Coronary artery (tissue), 2 donors: ENCODE results near the gene CRYBG3.
A peak's percentile ranks its signal among the peaks of the same experiment; 100 is the strongest.

Source experiments
- DNase-seq: peaks from one replicate; pipeline ENCODE4 v3.0.0-alpha.2; 2017; ENCODE audit warnings: low spot score
- H3K27ac ChIP-seq, 2 donors: fragments of 200-600 bp; sonication (generic); one replicate each; pipeline ENCODE4 v1.5.1; 2016 to 2019
- H3K4me3 ChIP-seq: fragments of 200-600 bp; sonication (generic); 2 replicates; pipeline ENCODE4 v1.5.1; 2016; ENCODE audit warnings: mild to moderate bottlenecking, moderate library complexity
- CTCF ChIP-seq: fragments of 200-600 bp; sonication (generic); IDR thresholded peaks from one replicate; pipeline ENCODE4 v1.5.1; 2019; ENCODE audit warnings: antibody characterized with exemption

CRYBG3 gene

GRCh38 chr3:97971679-97972567 lies 150.1 kb downstream of the CRYBG3 start, which contains the start of gene RIOX2:
Gene RIOX2 (minus strand): TSS chr3:97972431. CDS start chr3:97967593, 4,838 bp downstream.
- no peak for TF ChIP-seq CTCF
- DNase-seq: peak; percentile 82
- Histone ChIP-seq H3K27ac (peak within 1 kb of the TSS; percentile 79 to 89), H3K4me3 (peak within 1 kb of the TSS; percentile 89)

GRCh38 chr3:97972976-97973375 lies 151.2 kb downstream of the CRYBG3 start:
- no peak for TF ChIP-seq CTCF
- H3K27ac ChIP-seq: no peak overlapping the region
- H3K4me3 ChIP-seq: peak overlapping the region; percentile 89
- DNase-seq: no peak

GRCh38 chr3:97974996-97975395 lies 153.2 kb downstream of the CRYBG3 start:
- DNase-seq: no peak
- no peak for TF ChIP-seq CTCF
- H3K4me3 ChIP-seq: no peak overlapping the region
- H3K27ac ChIP-seq: no peak overlapping the region

GRCh38 chr3:97975466-97975865 lies 153.7 kb downstream of the CRYBG3 start:
- DNase-seq: no peak
- Histone ChIP-seq H3K27ac (no peak overlapping the region), H3K4me3 (no peak overlapping the region)
- no peak for TF ChIP-seq CTCF

- TF ChIP-seq CTCF: no peak
- Histone ChIP-seq H3K27ac (no peak overlapping the region), H3K4me3 (no peak overlapping the region)
- DNase-seq: no peak
These were observed 157.8 kb downstream of the CRYBG3 start for GRCh38 chr3:97979610-97980009.

- no peak for DNase-seq
- Histone ChIP-seq H3K4me3 (no peak overlapping the region), H3K27ac (no peak overlapping the region)
- TF ChIP-seq CTCF: no peak
These were observed 160.1 kb downstream of the CRYBG3 start for GRCh38 chr3:97981886-97982285.

- no peak for TF ChIP-seq CTCF
- no peak overlapping the region for H3K27ac ChIP-seq
- no peak overlapping the region for H3K4me3 ChIP-seq
- no peak for DNase-seq
These were observed 162.2 kb downstream of the CRYBG3 start for GRCh38 chr3:97983933-97984491.
